Skeletal muscle satellite cell (primary cell): ENCODE measurements around the gene GLMN.

ENCODE experiments used
- H3K27me3 ChIP-seq: 2 replicates; pipeline ENCODE4 v1.7.0; 2013; ENCODE audit warnings: low read length; ENCODE audit not compliant: control insufficient read depth, insufficient read depth
- H3K36me3 ChIP-seq: 2 replicates; pipeline ENCODE4 v1.7.0; 2013; ENCODE audit warnings: mild to moderate bottlenecking, control low read depth, low read length; ENCODE audit not compliant: insufficient read depth
- H3K4me1 ChIP-seq: 2 replicates; pipeline ENCODE4 v1.7.0; 2013; ENCODE audit warnings: low read length; ENCODE audit not compliant: control insufficient read depth, insufficient read depth
- H3K4me2 ChIP-seq: 2 replicates; pipeline ENCODE4 v1.7.0; 2013; ENCODE audit warnings: mild to moderate bottlenecking, low read length
- H3K4me3 ChIP-seq: 2 replicates; pipeline ENCODE4 v1.7.0; 2013; ENCODE audit warnings: low read length
- H3K9ac ChIP-seq: 2 replicates; pipeline ENCODE4 v1.7.0; 2013; ENCODE audit warnings: mild to moderate bottlenecking, low read depth, low read length, moderate library complexity
- H3K9me3 ChIP-seq: replicated peaks from 2 replicates; pipeline ENCODE4 v1.7.0; 2013; ENCODE audit warnings: mild to moderate bottlenecking, control low read depth, low read length

GLMN gene

GRCh38 chr1:92323473-92324453, 25.0 kb upstream of the GLMN start:
- no peak overlapping the region for H3K9ac ChIP-seq
- H3K4me3 ChIP-seq, result no peak overlapping the region
- H3K36me3 ChIP-seq, result peaks cover 30% of the 10 kb centered on the region
- H3K4me1 ChIP-seq, result no peaks in the 10 kb centered on the region
- peaks cover 6% of the 10 kb centered on the region for H3K9me3 ChIP-seq
- no peak overlapping the region for H3K4me2 ChIP-seq
- H3K27me3 ChIP-seq, result no peaks in the 10 kb centered on the region

GRCh38 chr1:92317836-92318493, 19.2 kb upstream of the GLMN start:
- no peaks in the 10 kb centered on the region for H3K27me3 ChIP-seq
- H3K4me3 ChIP-seq, result no peak overlapping the region
- no peaks in the 10 kb centered on the region for H3K9me3 ChIP-seq
- no peak overlapping the region for H3K9ac ChIP-seq
- H3K4me2 ChIP-seq, result no peak overlapping the region
- H3K4me1 ChIP-seq, result no peaks in the 10 kb centered on the region
- H3K36me3 ChIP-seq, result peaks cover 3% of the 10 kb centered on the region

- no peak overlapping the region for H3K9ac ChIP-seq
- H3K9me3 ChIP-seq, result no peaks in the 10 kb centered on the region
- no peak overlapping the region for H3K4me3 ChIP-seq
- no peak overlapping the region for H3K4me2 ChIP-seq
- no peaks in the 10 kb centered on the region for H3K4me1 ChIP-seq
- peaks cover 7% of the 10 kb centered on the region for H3K36me3 ChIP-seq
- H3K27me3 ChIP-seq, result no peaks in the 10 kb centered on the region
These were observed 17.2 kb upstream of the GLMN start for GRCh38 chr1:92315766-92316599.

GRCh38 chr1:92314024-92314423, 15.2 kb upstream of the GLMN start:
- Histone ChIP-seq H3K36me3 (peaks cover 7% of the 10 kb centered on the region), H3K4me1 (no peaks in the 10 kb centered on the region), H3K4me3 (no peak overlapping the region), H3K4me2 (no peak overlapping the region), H3K9me3 (no peaks in the 10 kb centered on the region), H3K27me3 (no peaks in the 10 kb centered on the region), H3K9ac (no peak overlapping the region)

- Histone ChIP-seq H3K4me1 (no peaks in the 10 kb centered on the region), H3K27me3 (no peaks in the 10 kb centered on the region), H3K36me3 (peaks cover 12% of the 10 kb centered on the region), H3K9me3 (no peaks in the 10 kb centered on the region), H3K4me3 (no peak overlapping the region), H3K4me2 (no peak overlapping the region), H3K9ac (no peak overlapping the region)
These were observed 11.4 kb upstream of the GLMN start for GRCh38 chr1:92310185-92310597.

- Histone ChIP-seq H3K27me3 (no peaks in the 10 kb centered on the region), H3K9me3 (no peaks in the 10 kb centered on the region), H3K4me2 (no peak overlapping the region), H3K9ac (no peak overlapping the region), H3K36me3 (peaks cover 23% of the 10 kb centered on the region), H3K4me1 (no peaks in the 10 kb centered on the region), H3K4me3 (no peak overlapping the region)
These were observed 9.2 kb upstream of the GLMN start for GRCh38 chr1:92307980-92308379.

- peaks cover 19% of the 10 kb centered on the region for H3K36me3 ChIP-seq
- no peak overlapping the region for H3K9ac ChIP-seq
- no peak overlapping the region for H3K4me3 ChIP-seq
- no peaks in the 10 kb centered on the region for H3K27me3 ChIP-seq
- H3K4me2 ChIP-seq, result no peak overlapping the region
- no peaks in the 10 kb centered on the region for H3K4me1 ChIP-seq
- no peaks in the 10 kb centered on the region for H3K9me3 ChIP-seq
These were observed 7.2 kb upstream of the GLMN start for GRCh38 chr1:92306020-92306419.

GRCh38 chr1:92301021-92301420, 2.2 kb upstream of the GLMN start:
- Histone ChIP-seq H3K9ac (no peak overlapping the region), H3K36me3 (peaks cover 22% of the 10 kb centered on the region), H3K9me3 (no peaks in the 10 kb centered on the region), H3K4me3 (no peak overlapping the region), H3K4me1 (peaks cover 16% of the 10 kb centered on the region), H3K4me2 (no peak overlapping the region), H3K27me3 (no peaks in the 10 kb centered on the region)

GRCh38 chr1:92299477-92300150, 827 bp upstream of the GLMN start:
- H3K4me1 ChIP-seq, result peaks cover 16% of the 10 kb centered on the region
- peak overlapping the region; percentile 86 for H3K4me2 ChIP-seq
- peak overlapping the region; percentile 95 for H3K9ac ChIP-seq
- H3K27me3 ChIP-seq, result no peaks in the 10 kb centered on the region
- peaks cover 19% of the 10 kb centered on the region for H3K36me3 ChIP-seq
- H3K9me3 ChIP-seq, result no peaks in the 10 kb centered on the region
- peak overlapping the region; percentile 92 for H3K4me3 ChIP-seq

- H3K9me3 ChIP-seq, result no peaks in the 10 kb centered on the region
- H3K27me3 ChIP-seq, result no peaks in the 10 kb centered on the region
- H3K4me2 ChIP-seq, result peak overlapping the region; percentile 86
- peaks cover 14% of the 10 kb centered on the region for H3K36me3 ChIP-seq
- H3K4me1 ChIP-seq, result peaks cover 16% of the 10 kb centered on the region
- peak overlapping the region; percentile 92 for H3K4me3 ChIP-seq
- peak overlapping the region; percentile 95 for H3K9ac ChIP-seq
These were observed 594 bp downstream of the GLMN start for GRCh38 chr1:92298213-92298572.
